Glutamatergic neuron (in vitro differentiated cells): ENCODE measurements around the gene CAMK1D. TPM values are rescaled to one million over a fixed set of nuclear protein-coding genes. Genes with fewer than 3 reads are reported as not detected.

ENCODE experiments used
- DNase-seq: peaks from one replicate; pipeline ENCODE4 v3.0.0; 2022
- H3K27ac Mint-ChIP-seq: one replicate; pipeline ENCODE4 v1.8.0; 2020; ENCODE audit warnings: mild to moderate bottlenecking, mixed read lengths, inconsistent platforms; ENCODE audit not compliant: unreplicated experiment
- H3K27me3 Mint-ChIP-seq: one replicate; pipeline ENCODE4 v1.8.0; 2020; ENCODE audit warnings: mild to moderate bottlenecking, moderate library complexity, mixed read lengths, inconsistent platforms; ENCODE audit not compliant: unreplicated experiment
- H3K36me3 Mint-ChIP-seq: one replicate; pipeline ENCODE4 v1.8.0; 2020; ENCODE audit warnings: mild to moderate bottlenecking, mixed read lengths, inconsistent platforms; ENCODE audit not compliant: unreplicated experiment
- H3K4me1 Mint-ChIP-seq: one replicate; pipeline ENCODE4 v1.8.0; 2020; ENCODE audit warnings: mild to moderate bottlenecking, low read depth, mixed read lengths, inconsistent platforms; ENCODE audit not compliant: unreplicated experiment
- H3K4me3 Mint-ChIP-seq: one replicate; pipeline ENCODE4 v1.8.0; 2020; ENCODE audit warnings: mild to moderate bottlenecking, mixed read lengths, inconsistent platforms; ENCODE audit not compliant: unreplicated experiment
- H3K9me3 Mint-ChIP-seq: one replicate; pipeline ENCODE4 v1.8.0; 2020; ENCODE audit warnings: mild to moderate bottlenecking, moderate library complexity, mixed read lengths, inconsistent platforms; ENCODE audit not compliant: unreplicated experiment
- CTCF ChIP-seq: fragments of 200-600 bp; sonication (generic); IDR thresholded peaks from one replicate; pipeline ENCODE4 v1.5.0; 2021; ENCODE audit not compliant: partially characterized antibody, unreplicated experiment
- total RNA-seq: library from RNA; stranded (reverse); fragmentation: NEBNext Ultra II Directional; extraction: Animal tissue kit (Norgen Biotek cat#: 25700); gene quantifications from one replicate; pipeline ENCODE4 v1.2.1, GENCODE V29; 2021; ENCODE audit not compliant: unreplicated experiment

Gene CAMK1D
- total RNA-seq, 1 donor from 2014 or later = 29.8 TPM

- H3K27me3 Mint-ChIP-seq = peaks cover 1% of the 10 kb centered on the region
- H3K27ac Mint-ChIP-seq = no peak overlapping the region
- no peak for DNase-seq
- peaks cover 2% of the 10 kb centered on the region for H3K9me3 Mint-ChIP-seq
- H3K36me3 Mint-ChIP-seq = peaks cover 10% of the 10 kb centered on the region
- peaks cover 15% of the 10 kb centered on the region for H3K4me1 Mint-ChIP-seq
- no peak overlapping the region for H3K4me3 Mint-ChIP-seq
- no peak for TF ChIP-seq CTCF
Measured at GRCh38 chr10:12667052-12667451, 317.7 kb downstream of the CAMK1D start.

GRCh38 chr10:12668634-12669033 lies 319.3 kb downstream of the CAMK1D start:
- no peak for DNase-seq
- peaks cover 2% of the 10 kb centered on the region for H3K9me3 Mint-ChIP-seq
- peaks cover 10% of the 10 kb centered on the region for H3K36me3 Mint-ChIP-seq
- no peak for TF ChIP-seq CTCF
- H3K4me3 Mint-ChIP-seq = no peak overlapping the region
- H3K4me1 Mint-ChIP-seq = peaks cover 14% of the 10 kb centered on the region
- no peak overlapping the region for H3K27ac Mint-ChIP-seq
- H3K27me3 Mint-ChIP-seq = peaks cover 1% of the 10 kb centered on the region

- no peak for DNase-seq
- no peak for TF ChIP-seq CTCF
- peaks cover 11% of the 10 kb centered on the region for H3K4me1 Mint-ChIP-seq
- no peak overlapping the region for H3K4me3 Mint-ChIP-seq
- H3K9me3 Mint-ChIP-seq = peaks cover 2% of the 10 kb centered on the region
- no peaks in the 10 kb centered on the region for H3K27me3 Mint-ChIP-seq
- H3K36me3 Mint-ChIP-seq = peaks cover 10% of the 10 kb centered on the region
- H3K27ac Mint-ChIP-seq = no peak overlapping the region
Measured at GRCh38 chr10:12670004-12670403, 320.7 kb downstream of the CAMK1D start.

GRCh38 chr10:12675186-12675585 lies 325.8 kb downstream of the CAMK1D start:
- peaks cover 10% of the 10 kb centered on the region for H3K36me3 Mint-ChIP-seq
- H3K9me3 Mint-ChIP-seq = peaks cover 2% of the 10 kb centered on the region
- no peaks in the 10 kb centered on the region for H3K27me3 Mint-ChIP-seq
- H3K4me1 Mint-ChIP-seq = peaks cover 4% of the 10 kb centered on the region
- TF ChIP-seq CTCF = no peak
- no peak for DNase-seq
- H3K27ac Mint-ChIP-seq = no peak overlapping the region
- no peak overlapping the region for H3K4me3 Mint-ChIP-seq

- Mint-ChIP-seq H3K36me3 (peaks cover 5% of the 10 kb centered on the region), H3K9me3 (no peaks in the 10 kb centered on the region), H3K4me1 (peaks cover 9% of the 10 kb centered on the region), H3K4me3 (no peak overlapping the region), H3K27ac (no peak overlapping the region), H3K27me3 (no peaks in the 10 kb centered on the region)
- no peak for TF ChIP-seq CTCF
- DNase-seq = no peak
Measured at GRCh38 chr10:12679636-12680035, 330.3 kb downstream of the CAMK1D start.
